ENCODE results near the gene ZIC1.

ZIC1 gene

GRCh38 chr3:147393261-147393942, 15.8 kb upstream of the ZIC1 start:
- no peak for TF ChIP-seq PATZ1 (CRISPR knock-in tag; IDR thresholded peaks at IDR 0.05; ENCODE audit: borderline replicate concordance)
- no peak for TF ChIP-seq CSRNP3 (CRISPR knock-in tag; IDR thresholded peaks at IDR 0.05)
- no peak for TF ChIP-seq GLIS3 (CRISPR knock-in tag; IDR thresholded peaks at IDR 0.05)
- no peak for TF ChIP-seq ARNTL (CRISPR knock-in tag; IDR thresholded peaks at IDR 0.05; ENCODE audit: borderline replicate concordance, low read depth)
- no peak for TF ChIP-seq ZNF565 (CRISPR knock-in tag; conservative IDR thresholded peaks at IDR 0.05; ENCODE audit: low read depth)
- TF ChIP-seq TCF4 (CRISPR knock-in tag; IDR thresholded peaks at IDR 0.05; ENCODE audit: borderline replicate concordance): no peak
- TF ChIP-seq POU6F1 (CRISPR knock-in tag; IDR thresholded peaks at IDR 0.05; ENCODE audit: borderline replicate concordance, low read depth): no peak
- TF ChIP-seq CSDC2 (CRISPR knock-in tag; IDR thresholded peaks at IDR 0.05): no peak
- no peak for TF ChIP-seq ZNF8 (CRISPR knock-in tag; IDR thresholded peaks at IDR 0.05)
- TF ChIP-seq ESRRG (CRISPR knock-in tag; IDR thresholded peaks at IDR 0.05): no peak
- TF ChIP-seq RARB (CRISPR knock-in tag; IDR thresholded peaks at IDR 0.05): no peak
- TF ChIP-seq SNAI2 (CRISPR knock-in tag; IDR thresholded peaks at IDR 0.05): no peak
- TF ChIP-seq ZNF70 (CRISPR knock-in tag; IDR thresholded peaks at IDR 0.05): no peak
- ATAC-seq: peak; percentile 77

- no peak for ATAC-seq
- TF ChIP-seq ISL1 (CRISPR knock-in tag; IDR thresholded peaks at IDR 0.05) (no peak), ARNTL (CRISPR knock-in tag; IDR thresholded peaks at IDR 0.05; ENCODE audit: borderline replicate concordance, low read depth) (no peak), ESRRG (CRISPR knock-in tag; IDR thresholded peaks at IDR 0.05) (no peak), OSR1 (CRISPR knock-in tag; IDR thresholded peaks at IDR 0.05) (no peak), GLIS3 (CRISPR knock-in tag; IDR thresholded peaks at IDR 0.05) (no peak), BACH2 (CRISPR knock-in tag; IDR thresholded peaks at IDR 0.05; ENCODE audit: borderline replicate concordance) (no peak), ZNF70 (CRISPR knock-in tag; IDR thresholded peaks at IDR 0.05) (no peak), ZNF565 (CRISPR knock-in tag; conservative IDR thresholded peaks at IDR 0.05; ENCODE audit: low read depth) (no peak), POU6F1 (CRISPR knock-in tag; IDR thresholded peaks at IDR 0.05; ENCODE audit: borderline replicate concordance, low read depth) (no peak), RARB (CRISPR knock-in tag; IDR thresholded peaks at IDR 0.05) (no peak), ZNF8 (CRISPR knock-in tag; IDR thresholded peaks at IDR 0.05) (no peak), CREB5 (CRISPR knock-in tag; IDR thresholded peaks at IDR 0.05; ENCODE audit: low read depth) (no peak), CSDC2 (CRISPR knock-in tag; IDR thresholded peaks at IDR 0.05) (no peak), PPARA (CRISPR knock-in tag; IDR thresholded peaks at IDR 0.05; ENCODE audit: borderline replicate concordance) (no peak), ZFP3 (CRISPR knock-in tag; IDR thresholded peaks at IDR 0.05) (no peak), TOX (CRISPR knock-in tag; IDR thresholded peaks at IDR 0.05; ENCODE audit: borderline replicate concordance) (no peak), SNAI2 (CRISPR knock-in tag; IDR thresholded peaks at IDR 0.05) (no peak)
These were observed 15.0 kb upstream of the ZIC1 start for GRCh38 chr3:147393943-147394883.
